Tibial artery (tissue), 4 donors: ENCODE measurements around the gene SNX5.
A peak's percentile ranks its signal among the peaks of the same experiment; 100 is the strongest.

Experiments
- DNase-seq, 2 donors: peaks; one replicate each; pipeline ENCODE4 v3.0.0-alpha.2; 2019
- H3K27ac ChIP-seq, 2 donors: fragments of 200-600 bp; sonication (generic) in 1 of 2; 1 replicate in 1 of 2; 2 replicates in 1 of 2; pipeline ENCODE4 v1.5.1; 2018 to 2019; ENCODE audit warnings: mild to moderate bottlenecking in 1 of 2
- H3K27me3 ChIP-seq, 2 donors: fragments of 200-600 bp; sonication (generic) in 1 of 2; one replicate each; pipeline versions ENCODE4 v1.5.1 to v1.6.0; 2016 to 2019
- H3K36me3 ChIP-seq, 3 donors: fragments of 200-600 bp; sonication (generic) in 2 of 3; one replicate each; pipeline ENCODE4 v1.5.1; 2016 to 2019; ENCODE audit warnings: mild to moderate bottlenecking in 2 of 3
- H3K4me1 ChIP-seq, 4 donors: fragments of 200-600 bp; sonication (generic) in 2 of 4; 1 replicate in 3 of 4; 2 replicates in 1 of 4; pipeline ENCODE4 v1.5.1; 2016 to 2019
- H3K4me3 ChIP-seq, 2 donors: fragments of 200-600 bp; sonication (generic) in 1 of 2; 1 replicate in 1 of 2; 2 replicates in 1 of 2; pipeline ENCODE4 v1.5.1; 2018 to 2019; ENCODE audit warnings: mild to moderate bottlenecking in 2 of 2
- H3K9me3 ChIP-seq, 3 donors: fragments of 200-600 bp; sonication (generic) in 1 of 3; one replicate each; pipeline ENCODE4 v1.5.1; 2016 to 2019
- intact Hi-C: fragments of 100-400 bp; cut with DNase I; formaldehyde crosslinking; loops from one replicate; pipeline ENCODE4 v1.15.0; 2023; ENCODE audit warnings: low total_unique reads
- TF ChIP-seq, protein P1 (sequence below), 2 experiments: fragments of 200-600 bp in 1 of 2; fragments of 450-650 bp in 1 of 2; IDR thresholded peaks; one replicate each; pipeline ENCODE4 v1.5.1; 2017 to 2019; ENCODE audit warnings: antibody characterized with exemption in 2 of 2, mild to moderate bottlenecking in 1 of 2, moderate library complexity in 1 of 2

The SNX5 gene

DNA sequence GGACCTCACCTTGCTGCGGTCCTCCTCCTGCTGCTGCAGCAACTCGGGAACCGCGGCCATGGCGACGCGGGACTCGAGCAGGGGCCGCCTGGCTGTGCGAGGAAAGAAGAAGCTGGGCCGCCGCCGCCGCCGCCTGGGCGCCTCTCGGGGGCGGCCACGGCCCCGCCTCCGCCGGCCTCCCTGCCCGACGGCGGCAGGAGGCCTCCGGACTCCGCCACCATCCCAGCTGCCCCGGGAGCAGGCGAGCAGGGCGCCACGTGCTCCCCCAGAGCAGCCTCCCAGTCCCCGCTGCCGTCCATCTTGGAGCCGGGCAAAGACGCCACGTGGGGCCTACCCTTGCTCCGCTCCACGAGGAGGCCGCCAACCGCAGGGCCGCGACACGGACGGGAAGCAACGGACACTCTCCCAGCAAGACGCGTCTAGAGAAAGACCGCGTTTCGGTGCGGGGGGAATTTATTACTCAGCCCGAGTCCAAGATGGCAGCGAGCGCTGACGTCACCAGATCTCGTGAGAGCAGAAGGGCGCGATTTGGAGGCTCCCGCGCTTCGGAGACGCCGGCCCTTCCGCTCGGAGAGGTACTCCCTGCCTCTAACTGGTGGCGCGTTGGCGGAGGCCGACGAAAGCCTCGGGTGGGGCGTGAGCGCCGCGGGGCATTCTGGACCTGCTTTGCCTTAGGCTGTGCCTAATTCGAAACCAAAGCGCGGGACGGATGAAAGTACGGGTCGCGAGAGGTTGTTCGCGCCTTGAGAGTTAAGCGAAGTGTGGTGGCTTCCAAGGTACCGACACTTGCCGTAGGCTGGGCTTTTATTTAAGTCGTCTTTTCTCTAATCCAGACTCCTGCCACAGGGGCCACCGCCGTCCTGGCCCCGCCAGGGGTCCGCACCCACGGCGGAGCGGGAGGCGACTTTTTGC lies at the start of gene SNX5, which contains the start of gene MGME1:
Gene SNX5 (minus strand): TSS at position 429 of the 912 bp plus-strand sequence. CDS start 369 bp downstream, at position 60.
Gene MGME1 (plus strand): TSS at position 653 of the 912 bp plus-strand sequence. CDS start 842 bp downstream, outside the sequence.
- Histone ChIP-seq H3K9me3 (no peaks in the 10 kb centered on the region), H3K27me3 (no peaks in the 10 kb centered on the region), H3K4me1 (peaks cover 0 to 78% (median 42%) of the 10 kb centered on the region in 4 donors), H3K36me3 (peaks cover 0 to under 1% (median 0%) of the 10 kb centered on the region in 3 donors), H3K27ac (peak within 1 kb of the TSS; percentile 88 to 93), H3K4me3 (peak within 1 kb of the TSS; percentile 67 to 89)
- intact Hi-C loops = no loop called here
- TF ChIP-seq, protein P1, sequence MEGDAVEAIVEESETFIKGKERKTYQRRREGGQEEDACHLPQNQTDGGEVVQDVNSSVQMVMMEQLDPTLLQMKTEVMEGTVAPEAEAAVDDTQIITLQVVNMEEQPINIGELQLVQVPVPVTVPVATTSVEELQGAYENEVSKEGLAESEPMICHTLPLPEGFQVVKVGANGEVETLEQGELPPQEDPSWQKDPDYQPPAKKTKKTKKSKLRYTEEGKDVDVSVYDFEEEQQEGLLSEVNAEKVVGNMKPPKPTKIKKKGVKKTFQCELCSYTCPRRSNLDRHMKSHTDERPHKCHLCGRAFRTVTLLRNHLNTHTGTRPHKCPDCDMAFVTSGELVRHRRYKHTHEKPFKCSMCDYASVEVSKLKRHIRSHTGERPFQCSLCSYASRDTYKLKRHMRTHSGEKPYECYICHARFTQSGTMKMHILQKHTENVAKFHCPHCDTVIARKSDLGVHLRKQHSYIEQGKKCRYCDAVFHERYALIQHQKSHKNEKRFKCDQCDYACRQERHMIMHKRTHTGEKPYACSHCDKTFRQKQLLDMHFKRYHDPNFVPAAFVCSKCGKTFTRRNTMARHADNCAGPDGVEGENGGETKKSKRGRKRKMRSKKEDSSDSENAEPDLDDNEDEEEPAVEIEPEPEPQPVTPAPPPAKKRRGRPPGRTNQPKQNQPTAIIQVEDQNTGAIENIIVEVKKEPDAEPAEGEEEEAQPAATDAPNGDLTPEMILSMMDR (IDR thresholded peaks at IDR 0.05) = no peak
- peak; percentile 99 to 100 for DNase-seq

DNA sequence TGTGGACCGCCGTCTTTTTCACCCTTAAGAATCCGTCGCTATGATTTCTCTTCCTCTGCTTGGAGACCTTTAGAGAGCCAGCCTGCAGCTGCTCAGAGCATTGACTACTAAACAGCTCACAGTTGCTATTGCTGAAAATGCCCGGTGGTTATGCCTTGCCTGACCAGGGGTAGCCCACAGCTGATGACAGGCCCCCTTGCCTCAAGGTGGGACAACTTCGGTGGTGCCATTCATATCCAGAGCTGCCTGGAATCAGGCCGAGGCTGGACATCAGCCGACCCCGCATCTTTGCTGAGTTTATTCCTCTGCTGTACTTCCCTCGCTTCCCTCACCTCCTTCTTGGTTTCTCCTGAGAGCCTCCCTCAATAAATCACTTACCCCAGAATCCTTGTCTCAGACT lies 49.5 kb upstream of the SNX5 start:
- Histone ChIP-seq H3K27ac (no peak overlapping the region), H3K9me3 (no peaks in the 10 kb centered on the region), H3K4me3 (no peak overlapping the region), H3K4me1 (no peaks in the 10 kb centered on the region), H3K36me3 (peaks cover 0 to 32% (median 0%) of the 10 kb centered on the region in 3 donors), H3K27me3 (no peaks in the 10 kb centered on the region)
- no peak for DNase-seq
- TF ChIP-seq, protein P1 (IDR thresholded peaks at IDR 0.05) = no peak
- intact Hi-C loops = no loop called here

DNA sequence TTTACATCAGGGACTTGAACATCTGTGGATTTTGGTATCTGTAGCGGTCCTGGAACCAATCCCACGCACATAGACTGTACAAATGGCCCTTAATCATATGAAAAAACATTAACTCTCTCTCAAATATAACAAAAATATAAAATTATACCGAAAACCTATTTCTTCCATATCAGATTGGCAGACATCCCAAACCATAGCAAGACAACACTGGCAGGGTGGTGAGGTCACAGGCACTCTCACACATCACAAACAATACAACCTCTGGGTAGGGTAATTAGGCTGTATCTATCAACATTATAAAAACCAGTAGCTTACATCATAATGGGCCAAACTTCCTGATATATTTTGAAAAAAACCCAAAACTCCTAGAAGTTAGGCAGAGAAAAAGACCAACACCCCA lies 48.2 kb upstream of the SNX5 start:
- intact Hi-C loops = no loop called here

DNA sequence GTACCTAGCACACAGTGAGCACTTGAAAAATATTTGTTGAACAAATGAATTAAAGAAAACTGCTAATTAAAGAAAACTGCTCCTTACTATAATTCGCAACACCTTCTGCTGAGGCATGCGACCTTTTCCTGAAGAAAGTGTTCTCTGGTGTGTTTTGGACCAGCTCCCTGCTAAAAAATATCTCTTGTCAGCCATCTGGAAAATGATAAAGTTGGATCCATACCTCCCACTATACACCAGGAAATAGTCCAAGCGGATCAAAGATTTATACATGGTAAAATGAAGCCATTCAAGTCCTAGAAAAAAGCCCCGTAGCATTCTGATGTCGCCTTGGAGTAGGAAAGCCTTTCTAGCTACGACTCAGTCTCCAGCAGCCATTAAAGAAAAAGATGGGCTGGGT lies 45.8 kb upstream of the SNX5 start:
- Histone ChIP-seq H3K4me3 (no peak overlapping the region), H3K27ac (no peak overlapping the region), H3K9me3 (no peaks in the 10 kb centered on the region), H3K4me1 (no peaks in the 10 kb centered on the region), H3K27me3 (no peaks in the 10 kb centered on the region), H3K36me3 (no peaks in the 10 kb centered on the region)
- TF ChIP-seq, protein P1 (IDR thresholded peaks at IDR 0.05) = no peak
- intact Hi-C loops = no loop called here
- DNase-seq = no peak

More for the DNA sequence above, 48.2 kb upstream of the SNX5 start:
- no peaks in the 10 kb centered on the region for H3K4me1 ChIP-seq
- no peak overlapping the region for H3K4me3 ChIP-seq
- no peaks in the 10 kb centered on the region for H3K9me3 ChIP-seq
- H3K27ac ChIP-seq = no peak overlapping the region
- H3K27me3 ChIP-seq = no peaks in the 10 kb centered on the region
- no peak for DNase-seq
- H3K36me3 ChIP-seq = peaks cover 0 to 19% (median 0%) of the 10 kb centered on the region in 3 donors
- TF ChIP-seq, protein P1 (IDR thresholded peaks at IDR 0.05) = no peak

DNA sequence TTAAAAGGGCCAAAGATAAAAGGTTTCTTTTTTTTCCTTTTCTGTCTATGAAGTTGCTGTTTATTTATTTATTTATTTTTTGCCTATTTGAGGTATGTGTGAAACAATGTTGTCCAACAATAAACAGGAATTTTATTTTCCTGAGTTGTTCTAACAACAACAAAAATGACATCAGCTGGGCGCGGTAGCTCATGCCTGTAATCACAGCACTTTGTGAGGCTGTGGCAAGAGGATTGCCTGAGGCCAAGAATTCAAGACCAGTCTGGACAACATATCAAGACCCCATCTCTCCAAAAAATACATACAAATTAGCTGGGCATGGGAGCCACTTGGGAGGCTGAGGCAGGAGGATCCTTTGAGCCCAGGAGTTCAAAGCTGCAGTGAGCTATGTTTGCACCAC lies 44.3 kb upstream of the SNX5 start:
- TF ChIP-seq, protein P1 (IDR thresholded peaks at IDR 0.05) = no peak
- Histone ChIP-seq H3K9me3 (no peaks in the 10 kb centered on the region), H3K4me1 (peaks cover 0 to 2% (median 0%) of the 10 kb centered on the region in 4 donors), H3K27me3 (no peaks in the 10 kb centered on the region), H3K36me3 (no peaks in the 10 kb centered on the region), H3K4me3 (no peak overlapping the region), H3K27ac (no peak overlapping the region)
- DNase-seq = no peak
- intact Hi-C loops = no loop called here
